ENCODE results near the gene AGAP3. TPM values are rescaled to one million over a fixed set of nuclear protein-coding genes. Genes with fewer than 3 reads are reported as not detected.
A peak's percentile ranks its signal among the peaks of the same experiment; 100 is the strongest.

Gene AGAP3
- total RNA-seq, 2 donors from 2014 or later: 45.0 to 58.6 TPM

GRCh38 chr7:151053096-151053495 is 33.2 kb upstream of the AGAP3 start:
- no peak overlapping the region for H3K4me3 Mint-ChIP-seq
- ATAC-seq (replicated peaks): no peak
- H3K9me3 Mint-ChIP-seq: no peaks in the 10 kb centered on the region
- H3K4me1 Mint-ChIP-seq: peaks cover 13% of the 10 kb centered on the region
- no peak overlapping the region for H3K27ac Mint-ChIP-seq
- no peaks in the 10 kb centered on the region for H3K36me3 Mint-ChIP-seq (ENCODE audit: low read depth)
- H3K27me3 Mint-ChIP-seq: no peaks in the 10 kb centered on the region

DNA sequence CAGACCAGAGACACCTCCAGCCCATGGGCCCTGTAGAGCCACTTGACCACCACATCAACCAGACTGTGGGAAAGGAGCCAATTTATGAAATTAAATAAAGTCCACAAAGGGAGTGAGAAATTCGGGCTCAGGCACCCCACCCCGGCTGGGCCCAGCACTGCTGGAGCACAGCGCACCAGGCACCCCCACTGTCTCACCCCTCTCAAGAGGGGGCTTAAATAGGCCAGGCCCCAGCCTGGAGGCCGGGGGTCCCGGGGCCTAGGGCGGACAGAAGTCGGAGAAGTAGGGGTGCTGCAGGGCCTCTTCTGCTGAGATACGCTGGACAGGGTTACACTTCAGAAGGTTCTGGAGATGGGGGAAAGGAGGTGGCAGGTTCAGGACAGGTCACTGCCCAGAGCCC is 32.5 kb upstream of the AGAP3 start:
- H3K9me3 Mint-ChIP-seq: no peaks in the 10 kb centered on the region
- ATAC-seq (replicated peaks): no peak

GRCh38 chr7:151056283-151056665 is 30.0 kb upstream of the AGAP3 start:
- Mint-ChIP-seq H3K27me3 (no peaks in the 10 kb centered on the region), H3K27ac (no peak overlapping the region), H3K36me3 (ENCODE audit: low read depth) (peaks cover 1% of the 10 kb centered on the region), H3K9me3 (no peaks in the 10 kb centered on the region), H3K4me1 (peaks cover 19% of the 10 kb centered on the region), H3K4me3 (peak overlapping the region; percentile 95)
- no peak for ATAC-seq (replicated peaks)

More for the DNA sequence above, 32.5 kb upstream of the AGAP3 start:
- Mint-ChIP-seq H3K4me1 (peaks cover 13% of the 10 kb centered on the region), H3K4me3 (no peak overlapping the region), H3K27ac (no peak overlapping the region), H3K27me3 (no peaks in the 10 kb centered on the region), H3K36me3 (ENCODE audit: low read depth) (no peaks in the 10 kb centered on the region)

DNA sequence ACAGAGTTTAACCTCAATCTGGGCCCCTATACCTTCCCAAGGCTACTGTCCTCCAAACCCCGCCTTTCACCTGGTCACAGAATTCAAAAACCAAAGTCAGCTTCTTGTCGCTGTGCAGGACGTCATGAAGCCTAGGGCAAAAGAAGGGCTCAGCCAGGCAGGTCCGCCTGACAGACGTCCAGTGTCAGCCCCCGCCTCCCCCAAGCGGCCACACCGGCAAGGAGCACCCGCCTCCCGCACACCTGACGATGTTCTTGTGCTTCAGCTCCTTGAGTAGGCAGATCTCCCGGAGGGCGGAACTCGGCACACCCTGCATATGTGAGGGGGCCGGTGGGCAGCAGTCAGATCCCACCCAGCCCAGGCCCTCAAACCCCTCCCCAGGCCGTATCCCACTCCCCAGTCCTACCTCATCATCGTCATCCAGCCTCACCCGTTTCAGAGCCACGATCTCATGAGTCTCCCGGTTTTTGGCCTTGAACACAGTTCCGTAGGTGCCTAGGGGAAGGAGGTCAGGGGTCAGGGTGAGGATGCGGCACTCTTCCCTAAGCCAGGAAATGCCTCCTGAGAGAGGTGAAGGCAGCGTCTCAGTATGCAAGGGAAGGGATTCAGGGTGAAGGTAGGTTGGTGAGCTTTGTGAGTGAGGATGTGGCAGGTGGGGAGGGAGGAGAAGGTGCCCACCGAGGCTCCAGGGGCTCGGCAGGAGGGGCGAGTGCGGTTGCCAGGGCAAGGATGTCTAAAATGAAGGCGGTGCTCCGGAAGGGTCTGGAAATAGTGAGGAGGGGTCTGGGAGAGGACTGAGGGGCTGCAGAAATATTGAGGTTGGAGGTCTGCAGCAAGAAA is 29.4 kb upstream of the AGAP3 start:
- H3K27me3 Mint-ChIP-seq: no peaks in the 10 kb centered on the region
- H3K9me3 Mint-ChIP-seq: no peaks in the 10 kb centered on the region
- peak overlapping the region; percentile 95 for H3K4me3 Mint-ChIP-seq
- peaks cover 25% of the 10 kb centered on the region for H3K4me1 Mint-ChIP-seq
- ATAC-seq (replicated peaks): no peak
- peaks cover 7% of the 10 kb centered on the region for H3K36me3 Mint-ChIP-seq (ENCODE audit: low read depth)
- H3K27ac Mint-ChIP-seq: peak overlapping the region; percentile 95

GRCh38 chr7:151057506-151057988 is 28.7 kb upstream of the AGAP3 start, which contains the start of gene CDK5:
Gene CDK5, minus strand, starts transcription at chr7:151057897. Its CDS starts 49 bp downstream, at chr7:151057848.
- H3K27ac Mint-ChIP-seq: peak within 1 kb of the TSS; percentile 95
- no peaks in the 10 kb centered on the region for H3K9me3 Mint-ChIP-seq
- peak; percentile 4 for ATAC-seq (replicated peaks)
- H3K4me3 Mint-ChIP-seq: peak within 1 kb of the TSS; percentile 95
- peaks cover 25% of the 10 kb centered on the region for H3K4me1 Mint-ChIP-seq
- H3K27me3 Mint-ChIP-seq: no peaks in the 10 kb centered on the region
- peaks cover 9% of the 10 kb centered on the region for H3K36me3 Mint-ChIP-seq (ENCODE audit: low read depth)

GRCh38 chr7:151057989-151058780 is 28.1 kb upstream of the AGAP3 start:
- Mint-ChIP-seq H3K9me3 (no peaks in the 10 kb centered on the region), H3K4me1 (peaks cover 25% of the 10 kb centered on the region), H3K4me3 (peak overlapping the region; percentile 95), H3K27ac (peak overlapping the region; percentile 95), H3K36me3 (ENCODE audit: low read depth) (peaks cover 10% of the 10 kb centered on the region), H3K27me3 (no peaks in the 10 kb centered on the region)
- peak; percentile 95 for ATAC-seq (replicated peaks)

DNA sequence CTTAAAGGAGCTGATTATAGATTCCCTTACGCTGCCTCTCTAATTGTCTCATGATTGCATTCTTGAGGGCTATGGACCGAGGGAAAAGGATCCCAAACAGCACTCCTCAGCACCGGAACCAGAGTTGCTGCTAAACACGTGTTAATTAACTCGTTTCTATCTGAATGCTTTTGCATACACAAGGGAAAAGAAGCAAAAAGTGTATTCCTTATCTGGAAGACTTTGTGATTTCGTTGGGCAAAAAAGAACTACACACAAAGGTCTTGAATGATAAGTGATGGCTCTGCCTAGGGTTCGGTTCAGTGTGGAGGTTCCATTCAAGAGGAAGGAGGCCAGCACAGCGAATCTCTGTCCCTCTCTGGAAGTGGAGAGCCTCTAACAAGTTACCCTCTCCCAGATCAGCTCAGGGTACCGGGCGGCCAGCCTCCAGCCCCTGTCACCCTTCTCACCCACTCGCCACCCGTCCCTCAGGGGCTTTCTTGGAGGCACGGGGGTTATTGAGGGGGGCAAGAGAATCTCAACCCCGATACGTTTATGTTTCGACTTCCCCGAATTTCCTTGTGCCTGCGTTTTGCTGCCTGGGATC is 27.4 kb upstream of the AGAP3 start:
- Mint-ChIP-seq H3K27me3 (no peaks in the 10 kb centered on the region), H3K36me3 (ENCODE audit: low read depth) (peaks cover 17% of the 10 kb centered on the region), H3K4me1 (peaks cover 25% of the 10 kb centered on the region), H3K9me3 (no peaks in the 10 kb centered on the region), H3K4me3 (peak overlapping the region; percentile 95), H3K27ac (peak overlapping the region; percentile 95)
- no peak for ATAC-seq (replicated peaks)

DNA sequence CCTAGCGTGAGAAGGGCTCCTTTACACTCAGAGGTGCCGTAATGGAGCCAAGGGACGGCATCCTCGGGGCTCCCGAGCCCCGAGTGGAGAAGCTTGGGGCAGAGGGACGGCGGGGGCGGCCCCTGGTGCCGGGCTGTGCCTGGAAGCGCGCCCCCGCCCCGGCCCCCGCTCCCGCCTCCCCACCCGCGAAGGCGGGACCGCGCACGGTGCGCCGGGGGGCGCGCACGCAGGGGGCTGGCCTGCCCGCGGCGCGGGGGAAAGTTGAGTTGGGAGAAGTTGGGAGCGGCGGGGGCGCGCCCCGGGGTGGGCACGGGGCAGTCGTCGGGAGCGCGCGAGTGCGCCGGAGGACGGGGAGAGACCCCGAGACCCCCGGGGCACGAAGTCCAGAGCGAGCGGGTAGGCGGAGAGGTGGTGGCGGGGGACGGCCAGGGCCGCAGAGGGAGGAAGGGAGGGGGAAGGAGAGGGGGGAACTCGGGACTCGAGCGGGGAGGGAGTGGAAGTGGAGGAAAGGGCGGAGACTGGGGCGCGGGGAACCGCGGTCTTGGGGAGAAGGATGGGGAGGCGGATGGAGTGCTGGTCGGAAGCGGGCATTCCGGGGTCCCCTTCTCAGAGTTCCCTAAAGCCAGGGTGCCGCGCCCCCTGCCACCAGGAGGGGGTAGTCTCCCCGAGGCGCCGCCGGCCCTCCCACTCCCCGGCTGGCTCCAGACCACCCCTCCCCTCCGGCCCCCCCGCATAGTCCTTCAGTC is 26.7 kb upstream of the AGAP3 start, which contains the start of gene SLC4A2:
TSS of gene SLC4A2 (plus strand) at position 223 of the 746 bp plus-strand sequence. CDS start 2,399 bp downstream, outside the sequence.
- peak; percentile 17 for ATAC-seq (replicated peaks)
- Mint-ChIP-seq H3K36me3 (ENCODE audit: low read depth) (peaks cover 24% of the 10 kb centered on the region), H3K27me3 (no peaks in the 10 kb centered on the region), H3K4me1 (peaks cover 24% of the 10 kb centered on the region), H3K27ac (peak within 1 kb of the TSS; percentile 95), H3K9me3 (no peaks in the 10 kb centered on the region), H3K4me3 (peak within 1 kb of the TSS; percentile 95)

- ATAC-seq (replicated peaks): no peak
- peak overlapping the region; percentile 95 for H3K27ac Mint-ChIP-seq
- H3K9me3 Mint-ChIP-seq: no peaks in the 10 kb centered on the region
- peaks cover 21% of the 10 kb centered on the region for H3K4me1 Mint-ChIP-seq
- no peaks in the 10 kb centered on the region for H3K27me3 Mint-ChIP-seq
- peak overlapping the region; percentile 95 for H3K4me3 Mint-ChIP-seq
- H3K36me3 Mint-ChIP-seq (ENCODE audit: low read depth): peaks cover 29% of the 10 kb centered on the region
Observed at GRCh38 chr7:151060113-151060415, 26.2 kb upstream of the AGAP3 start.

- no peaks in the 10 kb centered on the region for H3K9me3 Mint-ChIP-seq
- no peak for ATAC-seq (replicated peaks)
- peak overlapping the region; percentile 95 for H3K27ac Mint-ChIP-seq
- peaks cover 35% of the 10 kb centered on the region for H3K36me3 Mint-ChIP-seq (ENCODE audit: low read depth)
- peak overlapping the region; percentile 95 for H3K4me3 Mint-ChIP-seq
- peaks cover 21% of the 10 kb centered on the region for H3K4me1 Mint-ChIP-seq
- H3K27me3 Mint-ChIP-seq: no peaks in the 10 kb centered on the region
Observed at GRCh38 chr7:151060416-151061212, 25.7 kb upstream of the AGAP3 start.

DNA sequence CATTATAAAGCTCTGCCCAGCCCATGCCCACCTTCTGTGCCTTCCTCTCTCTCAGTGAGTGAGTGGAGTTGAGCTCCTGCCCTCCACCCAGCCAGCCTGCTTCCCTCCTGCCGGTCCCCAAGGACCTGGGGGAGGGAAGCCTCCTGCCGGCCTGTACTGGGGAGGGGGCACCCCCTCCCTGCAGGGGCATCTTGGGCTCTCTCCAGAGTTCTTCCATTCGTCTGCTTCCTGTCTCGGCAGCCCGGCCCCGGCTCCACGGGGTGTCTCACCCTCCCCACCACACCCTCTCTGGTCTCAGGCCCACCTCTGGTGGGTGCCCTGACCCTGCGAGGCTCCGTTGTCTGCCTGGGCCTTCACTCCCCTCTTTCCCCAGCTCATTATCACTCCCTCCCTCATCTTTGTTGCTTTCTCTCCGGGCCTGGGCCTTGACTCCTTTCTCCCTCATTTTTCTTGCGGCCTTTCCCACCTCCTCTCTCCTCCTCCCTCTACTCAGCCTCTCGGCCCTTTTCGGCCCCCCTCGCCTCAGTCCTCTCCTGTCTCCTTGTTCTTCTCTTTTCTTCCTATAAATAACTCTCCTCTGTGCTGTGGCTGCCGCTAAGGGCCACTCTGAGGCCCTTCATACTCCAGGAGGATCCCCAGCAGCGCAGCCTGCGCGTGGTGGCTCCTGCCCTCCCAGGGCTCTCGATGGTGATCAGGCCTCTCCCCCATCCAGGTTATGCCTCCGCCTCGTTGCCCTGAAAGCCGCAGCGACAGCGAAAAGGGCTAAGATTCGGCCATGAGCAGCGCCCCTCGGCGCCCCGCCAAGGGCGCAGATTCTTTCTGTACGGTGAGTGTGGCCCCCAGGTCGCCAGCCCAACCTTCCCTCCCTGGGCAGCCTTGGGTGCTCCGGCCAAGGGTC is 24.8 kb upstream of the AGAP3 start:
- peak overlapping the region; percentile 25 for H3K27ac Mint-ChIP-seq
- no peaks in the 10 kb centered on the region for H3K9me3 Mint-ChIP-seq
- no peak for ATAC-seq (replicated peaks)
- H3K4me1 Mint-ChIP-seq: peaks cover 21% of the 10 kb centered on the region
- no peaks in the 10 kb centered on the region for H3K27me3 Mint-ChIP-seq
- peaks cover 37% of the 10 kb centered on the region for H3K36me3 Mint-ChIP-seq (ENCODE audit: low read depth)
- peak overlapping the region; percentile 95 for H3K4me3 Mint-ChIP-seq

- Mint-ChIP-seq H3K4me3 (peak overlapping the region; percentile 95), H3K27ac (peak overlapping the region; percentile 25), H3K4me1 (peaks cover 18% of the 10 kb centered on the region), H3K9me3 (no peaks in the 10 kb centered on the region), H3K27me3 (no peaks in the 10 kb centered on the region), H3K36me3 (ENCODE audit: low read depth) (peaks cover 42% of the 10 kb centered on the region)
- no peak for ATAC-seq (replicated peaks)
Observed at GRCh38 chr7:151062111-151062398, 24.2 kb upstream of the AGAP3 start.
